ENCODE data around the gene NDUFA11. TPM values are rescaled to one million over a fixed set of nuclear protein-coding genes. Genes with fewer than 3 reads are reported as not detected.

NDUFA11 gene
- total RNA-seq, 4 donors from 2014 or later: 147 to 197 (median 162) TPM

DNA sequence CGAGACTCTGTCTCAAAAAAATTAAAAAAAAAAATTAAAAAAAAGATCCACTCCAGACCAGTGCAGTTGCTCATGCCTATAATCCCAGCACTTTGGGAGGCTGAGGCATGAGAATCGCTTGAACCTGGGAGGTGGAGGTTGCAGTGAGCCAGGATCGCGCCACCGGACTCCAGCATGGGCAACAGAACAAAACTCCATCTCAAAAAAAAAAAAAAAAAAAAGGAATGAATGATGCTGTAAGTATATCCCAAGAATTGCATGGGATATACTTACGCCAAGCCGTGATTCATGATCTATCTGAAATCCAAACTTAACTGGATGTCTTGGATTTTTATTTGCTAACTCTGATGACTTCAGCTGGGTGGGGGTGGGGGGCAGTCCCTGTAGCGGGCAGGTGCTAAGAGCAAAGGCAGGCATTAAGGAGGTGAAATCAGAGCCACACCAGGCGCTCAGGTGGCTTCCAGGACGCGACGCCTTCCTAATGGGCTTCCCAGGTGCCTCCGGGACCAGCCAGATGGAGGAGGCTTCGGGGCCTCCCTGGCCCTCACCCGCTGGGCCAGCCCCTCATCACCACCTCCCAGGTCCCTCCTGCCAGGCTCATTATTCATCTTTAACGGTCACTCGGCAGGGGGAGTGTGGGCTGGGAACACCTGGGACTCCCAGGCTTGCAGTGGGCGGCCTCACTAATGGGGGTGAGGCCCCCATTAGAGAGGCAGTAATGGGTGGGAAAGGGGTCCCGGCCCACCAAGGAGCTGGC lies 21.9 kb downstream of the NDUFA11 start:
- TF ChIP-seq, protein P1, sequence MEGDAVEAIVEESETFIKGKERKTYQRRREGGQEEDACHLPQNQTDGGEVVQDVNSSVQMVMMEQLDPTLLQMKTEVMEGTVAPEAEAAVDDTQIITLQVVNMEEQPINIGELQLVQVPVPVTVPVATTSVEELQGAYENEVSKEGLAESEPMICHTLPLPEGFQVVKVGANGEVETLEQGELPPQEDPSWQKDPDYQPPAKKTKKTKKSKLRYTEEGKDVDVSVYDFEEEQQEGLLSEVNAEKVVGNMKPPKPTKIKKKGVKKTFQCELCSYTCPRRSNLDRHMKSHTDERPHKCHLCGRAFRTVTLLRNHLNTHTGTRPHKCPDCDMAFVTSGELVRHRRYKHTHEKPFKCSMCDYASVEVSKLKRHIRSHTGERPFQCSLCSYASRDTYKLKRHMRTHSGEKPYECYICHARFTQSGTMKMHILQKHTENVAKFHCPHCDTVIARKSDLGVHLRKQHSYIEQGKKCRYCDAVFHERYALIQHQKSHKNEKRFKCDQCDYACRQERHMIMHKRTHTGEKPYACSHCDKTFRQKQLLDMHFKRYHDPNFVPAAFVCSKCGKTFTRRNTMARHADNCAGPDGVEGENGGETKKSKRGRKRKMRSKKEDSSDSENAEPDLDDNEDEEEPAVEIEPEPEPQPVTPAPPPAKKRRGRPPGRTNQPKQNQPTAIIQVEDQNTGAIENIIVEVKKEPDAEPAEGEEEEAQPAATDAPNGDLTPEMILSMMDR (IDR thresholded peaks at IDR 0.05; ENCODE audit: low read depth): no peak

DNA sequence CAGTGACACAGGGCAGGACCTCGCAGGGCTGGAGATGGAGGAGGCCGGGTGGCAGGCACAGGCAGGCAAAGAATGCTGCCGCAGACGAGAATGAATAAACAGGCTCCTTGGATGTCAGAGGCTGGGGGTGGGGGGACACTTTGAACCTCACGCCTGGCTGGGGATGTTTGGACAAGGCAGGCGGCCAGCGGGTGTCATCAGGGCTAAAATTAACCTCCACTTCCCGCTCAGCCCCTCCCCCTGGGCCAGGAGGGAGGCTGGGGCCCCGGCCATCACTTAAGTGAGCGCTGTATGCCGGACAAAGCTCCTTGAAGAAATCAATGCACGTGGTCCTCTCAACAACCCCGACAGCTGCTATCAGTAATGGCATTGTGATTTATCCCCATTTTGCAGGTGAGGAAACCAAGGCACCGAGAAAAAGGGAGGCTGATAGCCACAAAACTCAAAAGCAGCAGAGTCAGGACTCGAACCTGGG lies 22.9 kb downstream of the NDUFA11 start:
- TF ChIP-seq, protein P1 (IDR thresholded peaks at IDR 0.05; ENCODE audit: low read depth): no peak

DNA sequence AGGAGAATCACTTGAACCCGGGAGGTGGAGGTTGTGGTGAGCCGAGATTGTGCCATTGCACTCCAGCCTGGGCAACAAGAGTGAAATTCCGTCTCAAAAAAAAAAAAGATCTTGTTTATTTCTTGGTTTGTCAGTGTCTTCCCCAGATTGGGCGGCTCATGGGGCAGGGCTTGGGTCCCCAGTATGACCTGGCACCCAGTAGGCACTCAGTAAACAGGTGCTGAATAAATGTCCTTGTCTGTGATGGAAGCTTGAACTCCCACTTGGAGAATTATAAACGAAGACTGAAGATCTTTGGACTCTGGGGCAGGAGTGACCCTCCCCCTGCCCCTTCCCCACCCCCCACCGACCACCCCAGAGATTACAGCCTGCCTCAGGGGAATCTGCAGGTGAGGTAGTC lies 23.4 kb downstream of the NDUFA11 start:
- TF ChIP-seq, protein P1 (IDR thresholded peaks at IDR 0.05; ENCODE audit: low read depth): no peak

DNA sequence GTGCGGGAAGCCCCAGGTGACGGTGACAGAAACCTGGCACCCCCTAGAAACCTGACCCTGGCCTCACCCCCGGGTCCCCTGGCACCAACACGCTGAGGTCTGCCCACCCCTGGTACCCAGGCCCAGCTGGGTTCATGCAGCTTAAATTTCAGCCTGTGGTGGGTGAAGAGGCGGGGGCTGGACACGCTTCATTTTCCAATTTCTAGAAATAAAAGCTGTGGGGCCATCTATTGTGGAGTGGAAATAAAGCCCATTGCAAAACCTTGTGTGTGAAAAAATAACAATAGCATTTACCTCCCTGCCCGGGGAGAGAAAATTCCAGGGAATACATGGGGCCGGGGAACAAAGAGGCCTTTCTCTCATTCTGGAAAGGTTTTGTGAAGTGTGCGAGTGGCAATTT lies 25.7 kb downstream of the NDUFA11 start:
- TF ChIP-seq, protein P1 (IDR thresholded peaks at IDR 0.05; ENCODE audit: low read depth): no peak

DNA sequence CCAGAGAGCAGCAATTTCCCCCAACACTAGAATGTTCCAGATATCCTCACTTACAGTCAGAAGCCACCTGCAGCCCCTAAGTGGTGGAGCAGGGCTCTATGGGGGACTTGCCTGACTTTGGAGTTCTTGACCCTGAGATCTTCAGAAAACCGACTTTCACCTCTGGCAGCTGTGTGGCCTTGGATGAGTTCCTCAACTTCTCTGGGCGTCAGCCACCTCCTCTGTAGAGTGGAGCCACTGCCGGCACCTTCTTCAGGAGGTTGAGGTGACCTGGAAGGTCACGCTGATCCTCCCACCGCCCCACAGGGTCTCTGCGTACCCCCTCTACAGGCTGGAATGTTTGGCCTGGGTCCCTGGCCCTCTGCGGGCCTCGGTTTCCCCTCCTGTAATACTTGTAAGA lies 26.2 kb downstream of the NDUFA11 start:
- TF ChIP-seq, protein P1 (IDR thresholded peaks at IDR 0.05; ENCODE audit: low read depth): no peak

DNA sequence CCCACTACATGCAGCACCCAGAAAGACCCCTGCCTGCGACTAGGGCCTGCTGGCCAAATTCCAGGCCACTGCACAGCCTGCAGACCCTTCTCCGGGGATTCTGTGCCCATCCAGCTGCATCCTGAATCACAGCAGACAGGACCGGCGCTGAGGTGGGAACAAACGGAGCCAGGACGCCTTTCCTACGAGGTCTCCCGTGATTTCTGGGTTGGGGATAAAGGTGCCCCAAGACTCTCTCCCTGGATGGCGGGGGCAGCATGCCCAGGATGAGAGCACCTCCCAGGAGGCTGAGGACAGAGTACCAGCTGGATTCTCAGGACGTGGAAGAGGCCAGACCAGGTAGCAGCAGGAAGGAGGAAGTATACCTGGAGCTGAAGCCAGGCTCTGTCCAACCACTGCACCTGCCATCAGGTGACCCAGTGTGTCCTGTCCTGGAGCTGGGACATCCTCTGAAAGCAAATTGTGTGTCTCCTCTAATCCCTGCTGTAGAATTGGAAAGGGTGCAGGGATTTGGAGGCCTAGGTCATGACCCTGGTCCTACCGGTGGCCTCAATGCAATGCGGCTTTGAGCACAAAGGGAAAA lies 29.9 kb downstream of the NDUFA11 start:
- TF ChIP-seq, protein P1 (IDR thresholded peaks at IDR 0.05; ENCODE audit: low read depth): no peak

DNA sequence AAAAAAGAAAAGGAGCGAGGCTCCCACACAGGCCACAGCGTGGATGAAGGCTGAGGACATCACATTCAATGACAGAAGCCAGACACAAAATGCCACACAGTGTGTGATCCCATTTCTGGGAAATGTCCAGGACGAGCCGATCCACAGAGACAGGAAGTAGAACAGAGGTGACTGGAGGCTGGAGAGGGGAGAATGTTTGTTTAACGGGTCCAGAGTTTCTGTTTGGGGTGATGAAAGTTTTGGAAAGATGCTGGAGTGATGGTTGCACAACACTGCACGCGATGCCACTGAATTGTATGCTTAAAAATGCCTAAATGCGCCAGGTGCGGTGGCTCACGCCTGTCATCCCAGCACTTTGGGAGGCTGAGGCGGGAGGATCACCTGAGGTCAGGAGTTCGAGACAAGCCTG lies 32.6 kb downstream of the NDUFA11 start:
- TF ChIP-seq, protein P1 (IDR thresholded peaks at IDR 0.05; ENCODE audit: low read depth): no peak

All from subcutaneous adipose tissue (tissue), 4 donors.